ENCODE results near the gene FOXK1.
A peak's percentile ranks its signal among the peaks of the same experiment; 100 is the strongest.

The FOXK1 gene

DNA sequence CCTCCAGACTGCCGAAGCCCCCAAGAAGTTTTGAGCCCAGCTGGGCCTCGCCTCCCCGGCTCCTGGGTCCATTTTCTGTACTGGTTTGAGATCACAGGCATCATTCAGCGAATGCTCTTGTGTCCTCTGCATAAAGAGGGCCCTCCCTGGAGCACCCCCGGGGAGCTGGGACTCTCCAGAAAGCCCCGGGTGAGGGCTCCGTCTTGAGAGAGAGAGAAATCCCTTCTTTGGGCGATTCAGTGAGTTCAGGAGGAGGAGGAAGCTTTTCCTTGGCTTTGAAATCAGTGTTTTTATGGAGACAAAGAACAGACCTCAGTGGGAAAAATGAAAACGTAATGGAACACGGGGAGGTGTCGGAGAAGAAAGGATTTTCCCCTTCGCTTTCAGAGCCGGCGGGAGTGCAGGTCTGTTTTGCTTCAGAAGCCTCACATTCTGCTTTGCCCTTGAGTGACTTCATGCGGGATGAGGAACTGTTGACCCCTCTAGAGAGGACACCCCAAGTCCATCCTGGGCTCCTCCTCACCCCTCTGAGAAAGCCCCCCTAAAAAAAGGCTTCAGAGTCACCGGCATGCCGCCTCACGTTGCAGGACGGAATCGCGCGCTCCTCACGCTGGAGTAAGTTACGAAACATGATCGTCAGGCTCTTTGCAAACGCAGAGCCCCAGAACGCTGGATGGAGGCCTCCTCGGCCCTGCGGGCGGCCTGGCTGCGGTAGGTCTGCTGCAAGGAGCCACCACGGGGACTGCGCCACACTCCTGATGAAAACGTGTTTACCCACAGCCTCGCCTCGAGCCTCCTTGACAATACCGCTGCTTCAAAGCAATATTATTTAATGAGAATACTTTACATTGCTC is 84.8 kb downstream of the FOXK1 start:
- no peak for DNase-seq

DNA sequence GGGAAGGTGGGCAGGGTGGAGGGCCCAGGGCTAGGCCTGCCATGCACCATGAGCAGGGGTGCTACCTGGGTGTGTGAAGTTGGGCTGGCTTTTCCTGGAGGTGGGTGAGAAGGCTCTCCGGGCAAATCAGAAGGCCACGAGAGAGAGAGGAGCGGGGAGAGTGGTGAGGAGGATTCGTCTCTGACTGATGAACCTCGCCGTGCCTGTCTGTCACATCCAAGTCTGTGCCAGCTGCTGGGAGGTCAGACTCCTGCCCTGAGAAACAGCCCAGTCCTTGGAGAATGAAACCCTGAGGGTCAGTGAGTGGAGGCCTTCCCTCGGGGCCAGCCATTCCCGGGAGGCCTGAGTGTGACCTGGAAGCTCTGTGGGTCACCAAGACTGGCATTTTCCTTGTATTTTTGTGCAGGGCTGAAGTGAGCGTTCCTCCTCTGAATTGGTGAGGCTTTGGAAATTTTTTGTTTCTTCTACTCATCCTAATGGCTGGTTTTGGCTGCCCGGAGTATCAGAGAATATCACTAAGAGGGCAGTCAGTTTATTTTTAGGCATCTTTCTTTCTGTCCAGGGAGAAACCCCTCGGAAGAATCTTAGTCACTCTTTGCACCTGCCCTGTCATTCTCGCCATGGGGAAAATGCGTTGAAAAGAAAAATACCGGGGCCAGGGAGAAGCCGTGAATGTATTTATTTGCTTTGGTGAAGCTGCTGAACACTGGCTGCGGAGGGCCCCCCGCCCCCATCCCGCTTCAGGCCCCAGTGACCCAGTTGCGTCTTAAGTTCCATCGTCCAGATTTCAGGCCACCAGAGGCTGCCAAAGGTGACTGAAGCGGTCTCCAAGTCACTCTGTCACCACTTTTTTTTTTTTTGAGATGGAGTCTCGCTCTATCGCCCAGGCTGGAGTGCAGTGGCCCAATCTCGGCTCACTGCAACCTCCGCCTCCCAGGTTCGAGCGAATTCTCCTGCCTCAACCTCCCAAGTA is 86.8 kb downstream of the FOXK1 start:
- no peak for DNase-seq

GRCh38 chr7:4769761-4770160 is 87.7 kb downstream of the FOXK1 start:
- DNase-seq: no peak

DNA sequence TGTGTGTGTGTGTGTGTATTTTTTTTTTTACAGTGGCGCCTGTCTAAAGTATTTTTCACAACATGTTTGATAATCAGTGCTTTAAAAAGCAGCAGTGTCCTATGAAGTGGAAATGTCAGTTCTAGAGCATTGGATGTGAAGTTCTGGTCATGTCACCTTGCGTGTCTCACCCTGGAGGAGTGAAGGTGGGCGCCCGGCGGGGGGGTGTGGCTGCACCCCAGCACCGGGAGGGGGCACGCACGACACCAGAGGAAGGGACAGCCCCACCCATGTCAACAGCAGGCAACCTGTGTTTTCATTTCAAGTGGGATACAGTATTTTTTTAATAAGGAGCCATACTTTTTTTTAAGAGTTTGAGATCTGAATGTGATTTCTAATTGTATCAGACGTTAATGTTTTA is 88.8 kb downstream of the FOXK1 start:
- DNase-seq: no peak

- DNase-seq: no peak
Measured at GRCh38 chr7:4771737-4772136, 89.6 kb downstream of the FOXK1 start.

- no peak for DNase-seq
Measured at GRCh38 chr7:4772306-4772705, 90.2 kb downstream of the FOXK1 start.

GRCh38 chr7:4774007-4774406 is 91.9 kb downstream of the FOXK1 start:
- no peak for DNase-seq

GRCh38 chr7:4774658-4775249 is 92.7 kb downstream of the FOXK1 start:
- peak; percentile 40 for DNase-seq

DNA sequence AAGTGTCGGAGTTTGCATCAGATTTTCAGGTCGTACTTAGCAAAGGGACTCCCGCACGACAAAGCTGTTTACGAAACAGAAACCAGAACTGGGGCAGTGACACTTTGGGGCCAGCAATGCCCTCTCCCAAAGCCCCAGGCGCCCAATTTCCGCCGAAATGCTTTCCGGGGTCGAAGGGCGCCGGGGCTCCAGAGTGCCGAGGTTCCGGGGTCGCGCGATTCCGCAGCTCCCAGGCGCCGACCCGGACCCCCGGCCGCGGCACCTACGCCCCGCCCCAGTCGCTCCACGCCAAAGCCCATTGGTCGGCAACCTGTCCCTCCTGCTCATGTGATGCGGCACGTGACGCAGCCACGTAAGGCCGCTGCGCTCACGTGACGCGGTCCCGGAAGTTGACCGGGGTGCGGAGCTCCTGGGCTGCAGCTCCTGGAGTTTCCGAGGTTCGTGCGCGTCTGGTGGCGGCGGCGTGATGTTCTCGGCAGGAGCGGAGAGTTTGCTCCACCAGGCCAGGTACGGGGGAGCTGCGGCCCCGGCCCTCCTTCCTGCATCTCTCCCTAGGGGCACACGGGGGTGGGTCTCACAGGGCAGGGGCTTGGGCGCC is 93.3 kb downstream of the FOXK1 start, which contains the start of gene AP5Z1:
AP5Z1 (plus strand) TSS at position 374 of the 598 bp plus-strand sequence; CDS start at position 467, 93 bp downstream.
- peak; percentile 89 for DNase-seq

DNA sequence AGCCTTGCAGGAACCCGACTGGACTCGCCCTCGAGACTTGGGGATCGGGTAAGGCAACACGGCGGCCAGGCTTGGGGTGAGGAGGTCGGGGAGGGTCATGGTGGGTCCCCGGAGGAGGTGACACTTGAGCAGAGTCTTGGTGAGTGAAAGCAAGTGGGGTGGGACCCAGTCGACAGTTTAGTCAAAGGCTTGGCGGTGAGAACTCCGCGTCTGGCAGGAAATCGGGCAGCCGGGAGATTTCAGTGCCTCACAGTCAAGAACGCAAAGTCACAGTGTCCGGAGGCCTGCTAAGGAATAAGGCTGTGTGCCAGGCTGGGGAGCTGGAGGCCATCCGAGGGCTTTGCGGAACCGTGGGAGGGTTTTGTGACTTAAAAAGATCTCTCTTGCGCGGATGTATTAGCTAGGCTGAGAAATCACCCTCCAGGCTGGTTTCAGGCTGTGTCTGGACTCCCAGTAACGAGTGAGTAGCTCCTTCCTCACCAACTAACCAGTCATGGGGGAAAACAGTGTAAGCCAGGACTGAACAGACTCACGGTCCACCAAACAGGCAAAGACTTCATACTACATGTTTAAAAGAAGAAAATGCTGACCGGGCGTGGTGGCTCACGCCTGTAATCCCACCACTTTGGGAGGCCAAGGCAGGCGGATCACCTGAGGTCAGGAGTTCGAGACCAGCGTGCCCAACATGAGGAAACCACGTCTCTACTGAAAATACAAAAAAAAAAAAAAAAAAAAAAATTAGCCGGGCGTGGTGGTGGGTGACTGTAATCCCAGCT is 93.9 kb downstream of the FOXK1 start:
- DNase-seq: no peak

GRCh38 chr7:4779118-4779517 is 97.0 kb downstream of the FOXK1 start:
- no peak for DNase-seq

DNA sequence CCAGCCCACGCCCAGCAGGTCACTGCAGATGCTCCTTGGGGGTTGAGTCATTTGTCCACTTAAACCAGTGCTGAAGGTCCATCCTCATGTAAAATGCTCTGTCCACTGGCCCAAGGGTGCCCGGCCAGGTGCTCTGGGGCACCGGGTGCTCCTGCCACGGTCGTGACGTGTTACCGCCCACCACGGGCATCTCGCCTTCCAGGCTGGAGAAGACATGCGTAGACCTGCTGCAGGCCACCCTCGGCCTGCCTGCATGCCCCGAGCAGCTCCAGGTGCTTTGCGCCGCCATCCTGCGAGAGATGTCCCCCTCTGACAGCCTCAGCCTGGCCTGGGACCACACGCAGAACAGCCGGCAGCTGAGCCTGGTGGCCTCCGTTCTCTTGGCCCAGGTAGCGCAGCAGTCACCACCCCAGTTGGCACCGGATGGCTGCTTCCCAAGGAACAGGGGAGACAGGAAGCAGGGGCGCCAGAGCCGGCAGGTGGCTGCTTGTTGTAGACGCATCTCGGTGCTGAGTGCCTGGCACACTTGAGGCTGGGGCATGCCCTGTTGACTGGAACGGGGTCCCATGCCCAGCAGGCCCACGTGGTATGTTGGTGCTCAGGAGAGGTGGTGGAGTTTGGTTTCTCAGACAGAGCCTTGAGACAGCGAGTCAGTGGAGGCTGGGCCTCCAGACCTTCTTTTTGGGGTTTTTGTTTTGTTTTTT is 99.4 kb downstream of the FOXK1 start:
- no peak for DNase-seq

DNA sequence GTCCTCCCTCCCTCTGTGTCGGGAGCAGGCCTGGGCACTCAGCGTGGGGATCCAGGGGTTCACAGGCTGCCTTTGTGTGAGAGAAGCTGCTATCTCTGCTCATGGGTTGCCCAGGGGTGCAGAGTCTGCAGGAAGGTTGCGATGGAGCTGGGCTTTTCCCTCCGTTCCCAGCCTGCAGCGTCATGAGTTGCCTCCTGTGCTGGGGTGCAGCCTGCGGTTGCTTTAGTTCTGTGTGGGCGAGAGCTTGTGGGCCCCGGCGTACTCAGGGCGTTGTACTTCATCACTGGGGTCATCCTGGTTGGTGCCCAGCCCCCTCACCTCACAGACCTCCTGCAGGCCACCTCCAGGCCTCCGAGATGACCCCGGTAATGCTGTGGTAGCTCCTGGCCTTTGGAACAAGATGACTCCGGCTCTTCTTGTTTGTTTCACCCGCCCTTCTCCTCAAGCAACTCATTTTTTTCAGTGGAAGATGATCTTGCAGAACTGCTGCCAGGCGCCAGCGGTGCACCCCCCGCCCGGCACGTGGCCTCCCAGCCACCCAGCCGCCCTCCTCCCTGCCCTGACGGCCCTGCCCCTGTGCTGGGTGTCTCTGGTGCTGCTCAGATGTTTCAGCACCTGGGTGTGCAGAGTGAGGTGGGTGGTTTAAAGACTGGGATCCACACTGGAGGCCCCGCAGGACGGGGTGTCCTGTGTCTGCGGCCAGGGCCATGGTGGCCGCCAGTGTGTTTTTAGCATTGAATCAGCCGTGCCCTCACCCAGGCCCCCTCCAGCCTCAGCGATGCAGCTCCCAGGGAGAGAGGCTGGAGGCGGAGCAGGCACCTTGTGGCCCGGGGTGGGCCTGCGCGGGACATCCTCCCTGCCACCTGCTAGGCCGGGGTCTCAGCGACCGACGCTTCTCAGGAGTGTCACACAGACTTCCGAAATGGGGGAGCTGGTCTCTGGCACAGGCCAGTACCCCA is 100.5 kb downstream of the FOXK1 start:
- DNase-seq: no peak

- DNase-seq: no peak
Measured at GRCh38 chr7:4783292-4783652, 101.2 kb downstream of the FOXK1 start.

- no peak for DNase-seq
Measured at GRCh38 chr7:4783762-4784351, 101.8 kb downstream of the FOXK1 start.

DNA sequence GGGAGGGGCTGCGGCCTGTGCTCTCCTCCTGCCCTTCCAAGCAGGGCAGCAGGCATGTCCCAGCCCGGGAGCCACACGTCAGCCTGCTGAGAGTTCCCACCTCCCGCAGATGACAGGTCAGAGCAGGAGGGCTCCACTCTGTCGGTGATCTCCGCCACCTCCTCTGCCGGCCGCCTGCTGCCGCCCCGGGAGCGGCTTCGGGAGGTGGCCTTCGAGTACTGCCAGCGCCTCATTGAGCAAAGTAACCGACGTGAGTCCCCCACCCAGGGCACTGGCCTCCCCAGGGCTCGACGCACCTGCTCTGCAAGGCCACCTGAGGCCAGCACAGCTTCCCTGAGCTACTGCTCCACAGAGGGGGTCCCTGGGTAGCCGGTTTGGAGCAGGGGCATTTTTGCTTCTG is 102.7 kb downstream of the FOXK1 start:
- no peak for DNase-seq

GRCh38 chr7:4785371-4785770 is 103.3 kb downstream of the FOXK1 start:
- no peak for DNase-seq

DNA sequence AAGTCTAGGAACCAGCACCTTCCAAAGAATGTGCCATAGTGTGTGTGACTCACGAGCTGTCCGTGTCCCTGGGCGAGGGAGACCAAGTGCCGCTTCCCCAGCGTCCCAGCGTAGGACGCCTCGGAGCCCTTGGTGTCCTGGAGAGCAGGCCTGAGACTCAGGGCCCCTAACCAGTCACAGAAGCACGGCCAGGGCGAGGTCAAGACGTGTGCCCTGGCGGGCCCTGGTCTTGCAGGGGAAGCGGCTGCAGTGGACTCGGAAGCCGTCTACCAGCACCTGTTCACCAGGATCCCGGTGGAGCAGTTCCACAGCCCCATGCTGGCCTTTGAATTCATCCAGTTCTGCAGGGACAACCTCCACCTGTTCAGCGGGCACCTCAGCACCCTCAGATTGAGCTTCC is 103.9 kb downstream of the FOXK1 start:
- DNase-seq: no peak

- DNase-seq: no peak
Measured at GRCh38 chr7:4787541-4787940, 105.4 kb downstream of the FOXK1 start.
